Measurements from ENCODE around the gene EPHB1. TPM values are rescaled to one million over a fixed set of nuclear protein-coding genes. Genes with fewer than 3 reads are reported as not detected.

Gene EPHB1
- polyA plus RNA-seq, 1 donor, result 3.7 TPM

DNA sequence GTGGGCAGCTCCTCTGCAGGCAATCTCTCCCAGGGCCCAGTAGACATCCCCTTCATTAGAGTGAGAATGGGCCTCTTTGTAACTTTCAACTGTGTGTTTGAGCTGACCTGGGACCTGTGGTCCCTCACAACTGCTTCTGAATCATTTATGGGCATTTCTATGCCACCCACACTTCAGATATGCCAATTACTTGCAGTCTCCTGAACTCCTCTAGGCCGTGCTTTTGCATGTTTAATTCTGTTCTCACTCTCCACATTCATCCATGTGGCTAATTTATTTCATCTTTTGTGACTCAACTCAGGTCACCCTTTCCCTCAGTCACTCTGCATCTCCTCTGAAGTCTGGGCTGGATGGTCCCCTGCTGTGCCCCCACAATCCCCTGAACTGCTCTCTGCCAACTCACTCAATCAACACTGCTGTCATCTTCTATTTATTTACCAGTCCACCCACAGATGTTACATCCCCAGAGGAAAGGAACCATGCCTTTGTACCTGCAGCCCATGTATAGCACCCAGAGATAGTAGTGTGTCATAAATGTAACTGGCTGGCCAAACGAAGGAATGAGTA lies 364.7 kb downstream of the EPHB1 start:
- 33% methylated on average over 1 of the region's 2 CpGs for WGBS (ENCODE audit: insufficient coverage, low lambda C conversion rate)
- Histone ChIP-seq H3K27ac (ENCODE audit: low read length) (no peak overlapping the region), H3K9me3 (ENCODE audit: control insufficient read depth, low read depth, low read length) (no peaks in the 10 kb centered on the region), H3K36me3 (ENCODE audit: control insufficient read depth, insufficient read depth, low read length) (no peaks in the 10 kb centered on the region), H3K4me1 (ENCODE audit: control insufficient read depth, insufficient read depth, low read length) (no peaks in the 10 kb centered on the region), H3K27me3 (ENCODE audit: control insufficient read depth, insufficient read depth, low read length) (no peaks in the 10 kb centered on the region), H3K4me3 (ENCODE audit: low read length) (no peak overlapping the region)
- no peak for DNase-seq

DNA sequence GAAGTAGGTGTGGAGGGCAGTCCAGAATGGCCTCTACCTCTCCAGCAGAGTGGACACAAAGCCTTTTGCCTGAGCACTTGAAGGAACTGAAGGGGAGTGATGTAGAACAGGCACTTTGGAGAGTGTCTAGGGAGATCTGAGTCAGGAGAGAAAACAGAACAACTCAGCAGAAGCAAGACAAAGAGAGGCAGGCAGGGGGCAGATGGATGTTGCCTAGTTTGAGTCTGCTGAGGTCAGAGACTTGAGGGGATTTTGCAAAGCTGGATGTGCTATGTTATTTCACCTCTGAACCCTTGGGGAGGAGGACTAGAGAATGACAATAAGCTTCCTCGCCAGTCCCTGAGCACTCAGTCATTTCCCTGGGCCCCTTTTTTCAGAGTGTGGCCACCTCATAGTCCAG lies 366.4 kb downstream of the EPHB1 start:
- no peak overlapping the region for H3K27ac ChIP-seq (ENCODE audit: low read length)
- no CpG with 5 or more reads among the region's 1 CpG for WGBS (ENCODE audit: insufficient coverage, low lambda C conversion rate)

DNA sequence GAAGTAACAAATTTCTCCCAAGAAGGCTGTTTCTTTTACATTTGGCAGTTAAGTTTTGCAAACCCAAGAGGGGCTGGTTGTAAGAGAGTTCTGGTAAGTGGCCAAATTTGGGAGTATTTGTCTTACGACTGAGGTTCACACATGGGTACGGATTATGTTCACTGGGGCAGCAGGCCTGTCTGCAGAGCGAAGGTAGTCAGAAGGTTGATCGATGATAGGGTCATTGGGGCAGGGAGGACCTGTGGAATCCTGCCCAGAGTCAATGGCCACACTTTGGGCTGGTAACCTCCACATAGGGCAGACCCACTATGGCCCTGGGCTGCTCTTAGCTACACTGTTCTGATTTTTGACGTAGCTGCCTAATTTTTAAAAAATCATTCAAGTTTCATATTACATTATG lies 368.6 kb downstream of the EPHB1 start:
- Histone ChIP-seq H3K36me3 (ENCODE audit: control insufficient read depth, insufficient read depth, low read length) (no peaks in the 10 kb centered on the region), H3K27ac (ENCODE audit: low read length) (no peak overlapping the region), H3K4me3 (ENCODE audit: low read length) (no peak overlapping the region), H3K4me1 (ENCODE audit: control insufficient read depth, insufficient read depth, low read length) (no peaks in the 10 kb centered on the region), H3K27me3 (ENCODE audit: control insufficient read depth, insufficient read depth, low read length) (no peaks in the 10 kb centered on the region), H3K9me3 (ENCODE audit: control insufficient read depth, low read depth, low read length) (no peaks in the 10 kb centered on the region)
- no peak for DNase-seq
- 100% methylated on average over 1 of the region's 5 CpGs for WGBS (ENCODE audit: insufficient coverage, low lambda C conversion rate)

More for the DNA sequence above, 366.4 kb downstream of the EPHB1 start:
- no peak for DNase-seq
- Histone ChIP-seq H3K4me3 (ENCODE audit: low read length) (no peak overlapping the region), H3K4me1 (ENCODE audit: control insufficient read depth, insufficient read depth, low read length) (no peaks in the 10 kb centered on the region), H3K27me3 (ENCODE audit: control insufficient read depth, insufficient read depth, low read length) (no peaks in the 10 kb centered on the region), H3K36me3 (ENCODE audit: control insufficient read depth, insufficient read depth, low read length) (no peaks in the 10 kb centered on the region), H3K9me3 (ENCODE audit: control insufficient read depth, low read depth, low read length) (no peaks in the 10 kb centered on the region)

GRCh38 chr3:135165260-135165659 lies 370.2 kb downstream of the EPHB1 start:
- no peak overlapping the region for H3K4me3 ChIP-seq (ENCODE audit: low read length)
- no peaks in the 10 kb centered on the region for H3K4me1 ChIP-seq (ENCODE audit: control insufficient read depth, insufficient read depth, low read length)
- no peak overlapping the region for H3K27ac ChIP-seq (ENCODE audit: low read length)
- no peaks in the 10 kb centered on the region for H3K27me3 ChIP-seq (ENCODE audit: control insufficient read depth, insufficient read depth, low read length)
- H3K9me3 ChIP-seq (ENCODE audit: control insufficient read depth, low read depth, low read length), result no peaks in the 10 kb centered on the region
- DNase-seq, result no peak
- H3K36me3 ChIP-seq (ENCODE audit: control insufficient read depth, insufficient read depth, low read length), result no peaks in the 10 kb centered on the region
- 80% methylated on average over 1 of the region's 5 CpGs for WGBS (ENCODE audit: insufficient coverage, low lambda C conversion rate)

DNA sequence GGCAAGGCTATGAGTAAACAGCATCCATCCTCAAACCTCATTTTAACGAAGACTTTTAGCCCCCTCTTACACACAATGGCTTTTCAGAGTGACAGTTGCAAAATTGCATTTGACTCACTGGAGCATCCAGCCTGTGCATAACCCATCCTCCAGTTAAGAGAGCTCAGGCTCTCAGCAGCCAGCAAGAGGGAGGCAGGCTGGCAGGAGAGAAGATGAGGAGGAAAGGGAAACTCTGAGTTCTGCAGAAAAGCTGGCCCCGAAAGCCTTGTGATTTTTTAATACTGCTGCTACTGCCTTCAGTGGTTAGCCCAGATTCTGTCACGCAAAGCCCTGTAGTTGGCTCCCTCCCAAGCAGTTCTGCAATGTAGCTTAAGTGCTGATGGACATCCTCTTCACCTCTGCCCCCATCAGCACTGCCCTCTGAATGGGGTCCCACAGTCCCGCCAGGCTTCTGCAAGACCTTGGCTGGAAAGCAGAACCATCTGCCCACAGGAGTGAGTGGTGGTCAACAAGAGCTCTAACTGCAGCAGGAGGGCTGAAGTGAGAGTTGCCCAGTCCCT lies 371.3 kb downstream of the EPHB1 start:
- H3K4me1 ChIP-seq (ENCODE audit: control insufficient read depth, insufficient read depth, low read length), result no peaks in the 10 kb centered on the region
- no peaks in the 10 kb centered on the region for H3K27me3 ChIP-seq (ENCODE audit: control insufficient read depth, insufficient read depth, low read length)
- no peaks in the 10 kb centered on the region for H3K36me3 ChIP-seq (ENCODE audit: control insufficient read depth, insufficient read depth, low read length)
- no peak for DNase-seq
- no peaks in the 10 kb centered on the region for H3K9me3 ChIP-seq (ENCODE audit: control insufficient read depth, low read depth, low read length)
- no peak overlapping the region for H3K27ac ChIP-seq (ENCODE audit: low read length)
- no CpG with 5 or more reads among the region's 4 CpGs for WGBS (ENCODE audit: insufficient coverage, low lambda C conversion rate)
- H3K4me3 ChIP-seq (ENCODE audit: low read length), result no peak overlapping the region

DNA sequence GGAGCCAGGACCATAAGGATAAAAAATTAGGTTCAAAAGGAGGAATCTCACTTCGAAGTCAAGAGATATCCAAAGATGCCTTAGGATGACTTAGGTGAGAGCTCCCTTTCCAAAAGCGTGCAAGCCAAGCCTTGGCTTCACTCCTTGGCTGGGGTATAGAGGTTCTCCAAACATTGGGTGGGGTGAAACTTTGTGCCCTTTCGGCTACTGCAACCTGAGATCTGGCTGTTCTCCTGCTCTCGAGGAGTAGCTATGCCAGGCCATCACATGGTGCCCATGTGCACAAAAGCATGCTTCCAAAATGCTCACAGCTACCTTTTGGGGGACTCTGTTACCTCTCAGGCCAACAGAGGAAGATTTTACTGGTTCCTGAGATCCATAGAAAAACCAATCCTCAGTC lies 373.8 kb downstream of the EPHB1 start:
- no peaks in the 10 kb centered on the region for H3K36me3 ChIP-seq (ENCODE audit: control insufficient read depth, insufficient read depth, low read length)
- no CpG with 5 or more reads among the region's 4 CpGs for WGBS (ENCODE audit: insufficient coverage, low lambda C conversion rate)
- no peak overlapping the region for H3K27ac ChIP-seq (ENCODE audit: low read length)
- no peak for DNase-seq
- H3K27me3 ChIP-seq (ENCODE audit: control insufficient read depth, insufficient read depth, low read length), result no peaks in the 10 kb centered on the region
- H3K9me3 ChIP-seq (ENCODE audit: control insufficient read depth, low read depth, low read length), result no peaks in the 10 kb centered on the region
- H3K4me1 ChIP-seq (ENCODE audit: control insufficient read depth, insufficient read depth, low read length), result no peaks in the 10 kb centered on the region
- H3K4me3 ChIP-seq (ENCODE audit: low read length), result no peak overlapping the region

DNA sequence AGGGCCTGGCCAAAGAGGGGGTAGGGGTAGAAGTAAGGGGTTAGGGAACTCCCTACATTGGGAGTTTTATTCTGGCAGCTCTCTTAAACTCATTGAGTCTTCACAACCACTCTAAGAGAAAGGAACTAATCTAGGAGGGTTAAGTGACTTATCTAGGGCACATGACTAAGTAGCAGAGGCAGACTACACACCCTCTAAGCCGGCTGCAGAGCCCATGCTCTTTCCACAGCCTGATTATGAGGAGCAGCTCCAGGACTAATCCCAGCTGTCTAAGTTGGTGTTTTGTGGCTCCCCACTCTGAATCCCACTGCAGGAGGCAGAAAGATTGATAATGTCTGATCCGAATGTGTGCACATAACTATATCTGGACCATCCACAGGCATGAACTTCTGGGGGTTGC lies 374.6 kb downstream of the EPHB1 start:
- H3K27ac ChIP-seq (ENCODE audit: low read length), result no peak overlapping the region
- WGBS (ENCODE audit: insufficient coverage, low lambda C conversion rate), result no CpG with 5 or more reads among the region's 2 CpGs
- H3K4me3 ChIP-seq (ENCODE audit: low read length), result no peak overlapping the region
- H3K27me3 ChIP-seq (ENCODE audit: control insufficient read depth, insufficient read depth, low read length), result no peaks in the 10 kb centered on the region
- H3K4me1 ChIP-seq (ENCODE audit: control insufficient read depth, insufficient read depth, low read length), result no peaks in the 10 kb centered on the region
- H3K36me3 ChIP-seq (ENCODE audit: control insufficient read depth, insufficient read depth, low read length), result no peaks in the 10 kb centered on the region
- no peaks in the 10 kb centered on the region for H3K9me3 ChIP-seq (ENCODE audit: control insufficient read depth, low read depth, low read length)
- no peak for DNase-seq

- Histone ChIP-seq H3K27me3 (ENCODE audit: control insufficient read depth, insufficient read depth, low read length) (no peaks in the 10 kb centered on the region), H3K36me3 (ENCODE audit: control insufficient read depth, insufficient read depth, low read length) (no peaks in the 10 kb centered on the region), H3K9me3 (ENCODE audit: control insufficient read depth, low read depth, low read length) (no peaks in the 10 kb centered on the region), H3K4me3 (ENCODE audit: low read length) (no peak overlapping the region), H3K27ac (ENCODE audit: low read length) (no peak overlapping the region), H3K4me1 (ENCODE audit: control insufficient read depth, insufficient read depth, low read length) (no peaks in the 10 kb centered on the region)
- WGBS (ENCODE audit: insufficient coverage, low lambda C conversion rate), result no CpG with 5 or more reads among the region's 1 CpG
- no peak for DNase-seq
These were observed 375.7 kb downstream of the EPHB1 start for GRCh38 chr3:135170732-135171131.

GRCh38 chr3:135172191-135172869 lies 377.3 kb downstream of the EPHB1 start:
- H3K9me3 ChIP-seq (ENCODE audit: control insufficient read depth, low read depth, low read length), result no peaks in the 10 kb centered on the region
- H3K27me3 ChIP-seq (ENCODE audit: control insufficient read depth, insufficient read depth, low read length), result no peaks in the 10 kb centered on the region
- WGBS (ENCODE audit: insufficient coverage, low lambda C conversion rate), result no CpG with 5 or more reads among the region's 3 CpGs
- no peak for DNase-seq
- no peak overlapping the region for H3K4me3 ChIP-seq (ENCODE audit: low read length)
- H3K4me1 ChIP-seq (ENCODE audit: control insufficient read depth, insufficient read depth, low read length), result no peaks in the 10 kb centered on the region
- no peaks in the 10 kb centered on the region for H3K36me3 ChIP-seq (ENCODE audit: control insufficient read depth, insufficient read depth, low read length)
- no peak overlapping the region for H3K27ac ChIP-seq (ENCODE audit: low read length)

GRCh38 chr3:135175728-135176277 lies 380.7 kb downstream of the EPHB1 start:
- Histone ChIP-seq H3K4me1 (ENCODE audit: control insufficient read depth, insufficient read depth, low read length) (no peaks in the 10 kb centered on the region), H3K36me3 (ENCODE audit: control insufficient read depth, insufficient read depth, low read length) (no peaks in the 10 kb centered on the region), H3K4me3 (ENCODE audit: low read length) (no peak overlapping the region), H3K27me3 (ENCODE audit: control insufficient read depth, insufficient read depth, low read length) (no peaks in the 10 kb centered on the region), H3K9me3 (ENCODE audit: control insufficient read depth, low read depth, low read length) (no peaks in the 10 kb centered on the region), H3K27ac (ENCODE audit: low read length) (no peak overlapping the region)
- DNase-seq, result no peak
- no CpG with 5 or more reads among the region's 5 CpGs for WGBS (ENCODE audit: insufficient coverage, low lambda C conversion rate)
